Medulla oblongata (tissue), 1 donor: ENCODE results near the gene B3GAT1.

ENCODE experiments used
- DNase-seq: peaks from one replicate; pipeline ENCODE4 v3.0.0-alpha.2; 2015; ENCODE audit errors: extremely low spot score

B3GAT1 gene

GRCh38 chr11:134371436-134372185 lies 40.4 kb downstream of the B3GAT1 start:
- DNase-seq: no peak

DNA sequence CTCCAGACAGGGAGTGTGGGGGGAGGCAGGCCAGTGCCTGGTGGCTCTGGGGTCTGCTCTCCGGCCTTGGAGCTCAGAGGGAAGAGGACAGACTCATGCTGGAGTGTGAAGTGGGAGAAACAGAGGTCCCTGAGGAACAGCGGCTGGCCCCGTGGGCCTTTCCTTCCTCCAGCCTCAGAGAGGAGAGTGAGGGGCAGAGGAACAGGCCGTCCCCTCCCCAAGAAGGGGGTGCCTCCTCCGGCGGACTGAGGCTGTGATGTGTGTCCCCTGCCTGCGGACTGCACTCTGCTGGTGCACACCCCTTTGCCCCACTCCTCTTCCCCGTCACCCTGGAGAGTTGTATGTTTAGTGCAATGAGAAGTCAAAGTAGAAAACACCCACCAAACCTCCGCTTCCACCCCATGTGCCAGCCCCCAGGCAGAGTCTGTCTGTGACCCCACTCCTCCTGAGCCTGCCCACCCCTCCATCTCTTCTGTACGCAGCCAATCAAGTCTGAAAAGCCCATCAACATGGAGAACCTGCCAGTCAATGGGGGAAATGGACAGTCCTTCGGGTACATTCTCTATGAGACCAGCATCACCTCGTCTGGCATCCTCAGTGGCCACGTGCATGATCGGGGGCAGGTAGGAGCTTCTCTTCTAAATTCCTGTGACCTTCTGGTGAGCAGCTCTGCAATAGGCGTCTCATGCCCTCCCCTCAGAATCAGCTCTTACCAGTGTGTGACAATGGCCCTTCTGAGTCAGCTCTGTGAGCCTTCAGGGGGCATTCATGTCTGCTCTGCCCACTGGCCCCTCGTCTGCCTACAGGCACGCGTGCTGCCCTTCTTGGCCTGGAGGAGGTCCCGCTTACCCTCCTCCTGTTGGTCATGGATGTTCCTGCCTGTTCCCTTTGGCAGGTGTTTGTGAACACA lies 41.3 kb downstream of the B3GAT1 start:
- no peak for DNase-seq

GRCh38 chr11:134369656-134370525 lies 42.2 kb downstream of the B3GAT1 start:
- DNase-seq: no peak

DNA sequence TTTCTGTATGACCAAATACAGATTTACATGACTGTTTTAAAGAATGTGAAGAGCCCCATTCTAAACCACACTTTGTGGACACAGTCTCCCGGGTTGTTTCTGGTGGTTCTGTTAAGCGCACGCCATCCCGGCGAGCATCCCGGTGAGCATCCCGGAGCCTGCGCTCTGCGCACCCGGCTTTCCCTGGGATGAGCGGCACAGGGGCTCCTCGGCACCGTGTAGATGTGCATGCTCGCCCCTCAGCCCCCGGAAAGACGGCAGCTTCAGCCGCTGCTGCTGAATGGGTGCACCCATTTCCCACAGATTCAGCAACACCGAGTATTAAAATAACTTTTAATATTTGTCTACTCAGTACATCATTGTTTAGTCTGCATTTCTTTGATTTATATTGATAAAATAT lies 44.3 kb downstream of the B3GAT1 start:
- no peak for DNase-seq

DNA sequence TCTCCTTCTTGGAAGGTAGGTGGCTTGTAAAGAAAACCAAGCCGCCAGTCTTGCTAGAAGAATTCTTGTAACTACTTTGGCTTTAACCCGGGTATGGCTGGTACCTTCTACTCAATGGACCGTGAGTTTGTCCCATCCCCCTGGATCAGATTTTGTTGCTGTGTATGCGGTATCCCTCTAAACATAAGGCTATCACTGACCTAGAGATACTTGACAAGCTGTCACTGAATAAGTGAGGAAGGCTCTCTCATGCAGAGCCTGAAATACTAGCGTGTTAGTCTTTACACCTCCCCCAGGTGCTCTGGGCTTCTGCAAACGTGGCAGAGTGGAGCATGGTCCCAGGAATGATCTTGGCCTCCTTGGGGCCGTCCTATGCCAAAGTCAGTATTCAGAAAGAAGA lies 45.8 kb downstream of the B3GAT1 start:
- no peak for DNase-seq

- DNase-seq: no peak
These were observed 46.8 kb downstream of the B3GAT1 start for GRCh38 chr11:134365011-134365925.

GRCh38 chr11:134364261-134364660 lies 47.8 kb downstream of the B3GAT1 start:
- DNase-seq: no peak

- DNase-seq: no peak
These were observed 48.5 kb downstream of the B3GAT1 start for GRCh38 chr11:134363592-134363991.

DNA sequence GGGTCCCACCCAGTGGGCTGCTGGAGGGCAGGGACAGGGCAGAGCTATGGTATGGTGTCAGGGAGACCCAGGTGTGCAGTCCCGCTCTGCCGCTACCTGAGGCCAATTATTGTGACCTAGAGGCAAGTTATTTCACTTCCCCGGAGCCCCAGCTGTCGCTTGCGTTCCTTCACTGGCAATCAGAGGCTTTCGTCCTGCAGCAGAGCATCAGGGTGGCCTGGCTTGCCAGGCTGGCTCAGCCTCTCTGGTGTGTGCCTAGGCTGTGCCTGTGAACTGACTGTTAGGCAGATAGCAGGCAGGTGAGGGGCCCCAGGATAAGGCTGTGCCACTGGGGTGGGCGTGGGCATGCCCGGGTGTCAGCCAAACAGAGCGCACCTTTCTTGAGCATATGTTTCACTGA lies 48.9 kb downstream of the B3GAT1 start:
- no peak for DNase-seq

DNA sequence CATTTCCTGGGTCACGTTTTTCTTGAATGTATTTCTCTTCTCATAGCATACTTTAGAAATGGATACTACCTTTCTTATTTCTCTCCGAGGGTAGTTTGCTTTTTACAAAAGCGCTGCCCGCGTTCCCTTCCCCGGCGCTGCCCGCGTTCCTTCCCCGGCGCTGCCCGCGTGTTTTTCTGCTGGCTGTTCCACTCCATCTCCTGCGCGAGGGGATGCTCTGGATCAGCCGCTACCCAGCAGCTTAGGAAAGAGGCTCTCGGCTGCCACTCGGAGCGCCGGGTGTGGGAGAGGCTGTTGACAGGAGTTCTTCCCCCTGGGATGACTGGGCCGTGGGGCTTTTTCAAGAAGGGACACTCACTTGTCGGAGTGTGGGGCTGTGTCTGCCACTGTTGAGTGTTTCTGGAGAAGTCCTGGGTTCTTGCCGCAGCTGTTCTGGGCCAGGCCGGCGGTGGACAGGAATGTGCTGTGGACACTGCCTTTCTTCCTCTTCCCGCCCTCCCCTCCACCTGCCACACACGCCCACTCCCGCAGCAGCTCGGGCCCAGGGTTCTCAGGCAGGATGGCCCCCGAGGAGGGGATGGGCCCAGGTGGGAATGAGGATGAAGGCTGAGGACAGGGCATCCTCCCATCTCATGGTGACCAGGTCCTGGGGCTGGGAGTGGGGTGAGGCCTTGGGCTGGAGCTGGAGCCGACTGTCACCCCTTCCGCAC lies 49.7 kb downstream of the B3GAT1 start:
- no peak for DNase-seq

- no peak for DNase-seq
These were observed 50.4 kb downstream of the B3GAT1 start for GRCh38 chr11:134361661-134362060.

GRCh38 chr11:134360050-134360835 lies 51.8 kb downstream of the B3GAT1 start:
- DNase-seq: peak; percentile 90

DNA sequence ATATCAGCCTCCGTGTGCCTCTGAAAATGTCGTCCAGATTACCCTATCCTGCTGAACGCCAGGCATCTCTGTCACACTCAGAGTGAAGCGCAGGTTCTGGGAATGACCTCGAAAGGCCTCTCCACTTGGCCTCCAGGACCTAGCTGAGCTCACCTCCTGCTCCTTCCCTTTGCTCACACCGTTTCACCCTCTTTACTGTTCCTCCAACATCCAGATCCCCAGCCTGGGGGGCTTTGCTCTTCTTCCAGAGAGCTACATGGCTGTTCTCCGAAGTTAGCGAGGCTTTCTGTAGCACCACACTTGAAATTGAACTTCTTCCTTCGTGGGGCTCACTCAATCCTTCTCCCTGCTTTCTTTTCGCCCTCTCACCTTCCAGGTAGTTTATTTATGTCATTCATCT lies 52.4 kb downstream of the B3GAT1 start:
- no peak for DNase-seq

- no peak for DNase-seq
These were observed 53.1 kb downstream of the B3GAT1 start for GRCh38 chr11:134358856-134359490.

DNA sequence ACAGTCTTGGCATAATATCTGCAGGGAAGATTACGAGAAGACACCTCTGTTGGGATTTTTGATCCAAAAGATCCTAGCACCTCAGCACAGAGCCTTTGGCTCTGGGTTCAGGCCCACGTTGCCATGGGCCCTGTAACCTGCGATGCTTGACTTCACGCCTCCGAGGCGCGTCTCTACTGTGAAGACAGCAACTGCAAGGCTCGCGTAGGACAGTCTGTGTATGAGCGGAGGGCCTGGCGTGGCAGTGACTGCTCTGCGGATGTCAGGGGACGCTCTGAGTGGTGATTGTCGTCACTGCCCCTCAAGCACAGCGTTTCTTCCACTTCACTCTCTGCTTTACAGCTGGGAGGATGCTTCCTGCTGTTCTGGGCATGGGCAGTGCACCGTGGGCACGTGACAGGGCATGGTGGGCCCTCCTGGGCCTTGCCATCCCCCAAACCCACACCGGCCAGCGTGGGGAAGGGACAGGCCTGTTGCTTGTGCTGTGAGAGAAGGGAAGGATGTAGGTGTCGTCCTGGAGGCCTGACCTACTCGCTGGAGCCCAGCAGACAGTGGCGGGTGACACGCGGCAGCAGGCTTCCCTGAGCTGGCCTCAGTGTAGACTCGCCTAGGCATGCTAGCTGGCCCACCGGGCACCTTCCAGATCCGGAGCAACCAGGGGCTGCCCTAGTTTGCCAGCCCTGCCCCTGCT lies 53.7 kb downstream of the B3GAT1 start:
- DNase-seq: no peak

GRCh38 chr11:134357545-134357839 lies 54.5 kb downstream of the B3GAT1 start:
- no peak for DNase-seq

DNA sequence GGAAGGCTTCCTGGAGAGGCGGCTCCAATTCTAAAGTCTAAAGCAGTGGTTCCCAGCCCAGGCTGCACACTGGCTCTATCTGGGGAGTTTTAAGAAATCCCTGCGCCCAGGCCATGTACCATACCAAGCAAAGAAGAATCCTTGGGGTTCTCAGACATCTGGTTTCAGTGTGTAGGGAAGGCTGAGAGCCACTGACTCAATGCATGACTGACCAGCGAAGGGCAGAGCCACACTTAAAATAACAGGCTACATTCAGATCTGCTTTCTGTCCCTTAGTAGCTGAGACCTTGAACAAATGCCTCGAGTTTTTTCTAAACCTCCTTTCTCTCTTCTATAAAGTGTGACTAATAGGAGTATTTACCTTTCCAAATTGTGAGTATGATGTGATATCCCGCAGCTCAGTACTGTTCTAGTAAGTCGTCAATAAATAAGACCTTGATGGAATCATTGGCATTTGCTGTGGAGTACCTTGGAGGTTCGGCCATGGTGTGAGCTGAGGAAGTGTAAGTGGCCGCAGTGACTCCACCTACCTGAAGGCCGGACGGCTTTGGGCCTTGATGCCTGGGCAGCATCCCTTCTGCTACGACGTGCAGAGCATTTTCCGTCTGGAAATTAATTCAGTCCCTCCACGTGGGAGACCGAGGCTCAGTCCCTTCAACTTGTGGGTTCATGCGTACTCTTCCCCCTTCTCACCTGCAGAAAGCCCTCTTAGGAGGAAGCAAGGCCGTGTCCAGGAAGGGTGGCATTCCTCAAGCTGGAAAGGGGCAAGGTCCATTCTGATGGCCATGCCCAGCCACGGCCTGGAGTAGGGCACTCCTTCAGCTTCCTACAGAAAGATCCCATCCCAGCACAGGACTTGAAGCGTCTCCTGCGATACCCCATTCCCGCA lies 55.1 kb downstream of the B3GAT1 start:
- no peak for DNase-seq

- no peak for DNase-seq
These were observed 56.4 kb downstream of the B3GAT1 start for GRCh38 chr11:134355656-134356055.
